Uterus (tissue), 2 donors: ENCODE measurements around the gene CBX1.

ENCODE experiments used
- CTCF ChIP-seq, 4 experiments: fragments of 200-600 bp in 2 of 4; fragments of 450-650 bp in 2 of 4; sonication (generic) in 2 of 4; IDR thresholded peaks; one replicate each; pipeline ENCODE4 v1.5.1; 2016 to 2019; ENCODE audit warnings: antibody characterized with exemption in 4 of 4, mild to moderate bottlenecking in 2 of 4, moderate library complexity in 1 of 4
- POLR2A ChIP-seq, 2 donors: fragments of 450-650 bp; IDR thresholded peaks; one replicate each; pipeline ENCODE4 v1.6.1; 2016; ENCODE audit warnings: antibody characterized with exemption in 2 of 2, mild to moderate bottlenecking in 1 of 2, moderate library complexity in 1 of 2

GRCh38 chr17:48093341-48094045, 7.8 kb downstream of the CBX1 start:
- TF ChIP-seq CTCF (IDR thresholded peaks at IDR 0.05) (no peak), POLR2A (IDR thresholded peaks at IDR 0.05) (no peak)
